Endothelial cell of umbilical vein (primary cell): Measurements from ENCODE around the gene FHOD3. TPM values are rescaled to one million over a fixed set of nuclear protein-coding genes. Genes with fewer than 3 reads are reported as not detected.

ENCODE experiments used
- BruUV-seq: library from RNA; stranded (reverse); fragments of 400-500 nt; replicated peaks from 2 replicates; lab custom pipeline; 2021; lab: Mats Ljungman, UMichigan
- CTCF ChIA-PET: fragments of 300-600, 350-600 bp; sonication (Branson Sonifier 250); formaldehyde crosslinking; loops from one replicate; lab custom pipeline; 2021; ENCODE audit warnings: antibody characterized with exemption, inconsistent platforms; lab: Charles Lee
- POLR2A ChIA-PET: fragments of 300-600, 350-600 bp; sonication (Branson Sonifier 250); formaldehyde crosslinking; loops from one replicate; lab custom pipeline; 2021; ENCODE audit warnings: antibody characterized with exemption, inconsistent platforms; lab: Charles Lee
- DNase-seq: peaks from one replicate; pipeline ENCODE4 v3.0.0-alpha.2; 2011; ENCODE audit warnings: low read depth, low spot score
- FAIRE-seq: peaks from 2 replicates; lab custom pipeline; 2011; peaks lifted over from hg19 to GRCh38; lab: Jason Lieb, UNC
- H2AFZ ChIP-seq: 2 replicates; pipeline ENCODE4 v1.6.0; 2012; ENCODE audit warnings: low read depth, low read length, control low read depth, inconsistent platforms
- H3K27ac ChIP-seq: 2 replicates; pipeline ENCODE4 v1.5.1; 2011; ENCODE audit warnings: low read depth, mild to moderate bottlenecking, control low read depth, low read length, moderate library complexity; ENCODE audit not compliant: insufficient read depth
- H3K27me3 ChIP-seq, 2 experiments: 2 replicates each; pipeline versions ENCODE4 v1.6.0 to v1.6.1; 2011; ENCODE audit warnings: low read length in 2 of 2, mixed read lengths in 1 of 2; ENCODE audit not compliant: control insufficient read depth in 2 of 2, insufficient read depth in 2 of 2
- H3K36me3 ChIP-seq, 2 experiments: 2 replicates in 1 of 2; 3 replicates in 1 of 2; pipeline ENCODE4 v1.5.1; 2011; ENCODE audit warnings: low read length in 2 of 2, mild to moderate bottlenecking in 1 of 2, moderate library complexity in 1 of 2; ENCODE audit not compliant: control insufficient read depth in 2 of 2, insufficient read depth in 2 of 2; ENCODE audit errors: extremely low read depth in 1 of 2
- H3K4me1 ChIP-seq: 3 replicates; pipeline ENCODE4 v1.5.1; 2011; ENCODE audit warnings: mild to moderate bottlenecking, low read length; ENCODE audit not compliant: control insufficient read depth, insufficient read depth; ENCODE audit errors: extremely low read depth
- H3K4me2 ChIP-seq: 2 replicates; pipeline ENCODE4 v1.6.1; 2011; ENCODE audit warnings: low read length, control low read depth, mixed read lengths; ENCODE audit not compliant: insufficient read depth
- H3K4me3 ChIP-seq, 3 experiments: fragments of 200-600 bp in 1 of 3; sonication (generic), shearing (Covaris generic) in 1 of 3; replicated peaks in 1 of 3; 2 replicates each; pipeline ENCODE4 v1.5.1; 2011 to 2016; ENCODE audit warnings: control low read depth in 3 of 3, low read length in 3 of 3, mild to moderate bottlenecking in 2 of 3, inconsistent platforms in 1 of 3, low read depth in 1 of 3, moderate library complexity in 1 of 3; ENCODE audit not compliant: insufficient read depth in 1 of 3
- H3K79me2 ChIP-seq: 2 replicates; pipeline ENCODE4 v1.6.0; 2012; ENCODE audit warnings: low read length, inconsistent platforms; ENCODE audit not compliant: control insufficient read depth, insufficient read depth
- H3K9ac ChIP-seq: replicated peaks from 2 replicates; pipeline ENCODE3; 2011; ENCODE audit warnings: low read length, control low read depth; ENCODE audit not compliant: insufficient read depth; ENCODE audit errors: extremely low read depth
- H3K9me1 ChIP-seq: replicated peaks from 3 replicates; pipeline ENCODE4 v1.6.0; 2011; ENCODE audit warnings: mild to moderate bottlenecking, low read length; ENCODE audit not compliant: control insufficient read depth, insufficient read depth; ENCODE audit errors: extremely low read depth
- H3K9me3 ChIP-seq: replicated peaks from 2 replicates; pipeline ENCODE4 v1.5.1; 2012; ENCODE audit warnings: low read length, inconsistent platforms; ENCODE audit not compliant: control insufficient read depth, insufficient read depth
- H4K20me1 ChIP-seq: replicated peaks from 2 replicates; pipeline ENCODE3; 2011; ENCODE audit warnings: mild to moderate bottlenecking, low read length; ENCODE audit not compliant: control insufficient read depth, insufficient read depth; ENCODE audit errors: extremely low read depth
- EZH2 ChIP-seq: IDR thresholded peaks from 2 replicates; pipeline ENCODE4 v1.6.1; 2012; ENCODE audit warnings: borderline replicate concordance, low read depth, mild to moderate bottlenecking, moderate library complexity, low read length, inconsistent platforms; ENCODE audit not compliant: severe bottlenecking
- FOS ChIP-seq: IDR thresholded peaks from 2 replicates; pipeline ENCODE4 v1.6.1; 2011; ENCODE audit warnings: mild to moderate bottlenecking, low read length, moderate library complexity, borderline replicate concordance; ENCODE audit not compliant: insufficient read depth
- GATA2 ChIP-seq: IDR thresholded peaks from 2 replicates; pipeline ENCODE4 v1.7.0; 2011; ENCODE audit warnings: low read depth, mild to moderate bottlenecking, moderate library complexity, mixed read lengths, low read length; ENCODE audit not compliant: insufficient read length, insufficient read depth
- JUN ChIP-seq: IDR thresholded peaks from 2 replicates; pipeline ENCODE4 v1.6.1; 2011; ENCODE audit warnings: borderline replicate concordance, low read depth; ENCODE audit not compliant: insufficient read length, insufficient read depth
- MAX ChIP-seq: IDR thresholded peaks from 2 replicates; pipeline ENCODE4 v1.6.1; 2011; ENCODE audit not compliant: insufficient read depth, insufficient read length
- MYC ChIP-seq: IDR thresholded peaks from one replicate; pipeline ENCODE4 v1.6.1; 2011; ENCODE audit warnings: mild to moderate bottlenecking, low read depth, low read length
- POLR2A ChIP-seq: IDR thresholded peaks from 2 replicates; pipeline ENCODE4 v1.6.1; 2012; ENCODE audit warnings: low read depth, mild to moderate bottlenecking, control low read depth, low read length
- POLR2AphosphoS5 ChIP-seq: IDR thresholded peaks from 2 replicates; pipeline ENCODE4 v1.6.1; 2012; ENCODE audit warnings: low read depth, mild to moderate bottlenecking, control low read depth, low read length, moderate library complexity; ENCODE audit not compliant: insufficient read depth
- dilution Hi-C: fragments of 300-500 bp; cut with MboI; formaldehyde crosslinking; loops from one replicate; pipeline ENCODE4 v1.15.0; 2019; ENCODE audit warnings: low sequenced_read_pairs; ENCODE audit not compliant: extremely low pct_ligation_motif_present
- intact Hi-C: fragments of 100-400 bp; cut with micrococcal nuclease; formaldehyde crosslinking; loops from one replicate; pipeline ENCODE4 v1.10.0; 2022
- polyA plus RNA-seq, 4 experiments: library from polyadenylated mRNA; depleted of rRNA in 3 of 4; stranded (reverse) in 3 of 4; unstranded in 1 of 4; fragments of >200 nt; gene quantifications; 2 replicates each; pipeline versions ENCODE4 v1.2.1 to v1.2.3, GENCODE V29; 2011 to 2012; ENCODE audit warnings: missing spikeins in 1 of 4
- total RNA-seq: library from RNA; stranded (reverse); gene quantifications from 2 replicates; pipeline ENCODE4 v1.2.3, GENCODE V29; 2021
- TF ChIP-seq, protein P1 (sequence below), 2 donors: IDR thresholded peaks; 1 replicate in 1 of 2; 2 replicates in 1 of 2; pipeline ENCODE4 v1.5.1; 2011; ENCODE audit warnings: low read length in 2 of 2, mild to moderate bottlenecking in 2 of 2, moderate library complexity in 2 of 2, control low read depth in 1 of 2, inconsistent platforms in 1 of 2, low read depth in 1 of 2; ENCODE audit not compliant: insufficient read depth in 1 of 2; ENCODE audit errors: extremely low read depth in 1 of 2

The FHOD3 gene
- total and polyA plus RNA-seq, 2 donors (not counting 3 experiments of a cell fraction or from before 2014, with no cell fraction given), result 0.06 to 1.5 TPM

GRCh38 chr18:36655930-36656329 is 358.4 kb downstream of the FHOD3 start:
- H3K36me3 ChIP-seq, result no peaks in the 10 kb centered on the region
- no peaks in the 10 kb centered on the region for H3K9me1 ChIP-seq
- no peak overlapping the region for H3K4me3 ChIP-seq
- H2AFZ ChIP-seq, result no peak overlapping the region
- no peak for DNase-seq
- H3K9ac ChIP-seq, result no peak overlapping the region
- intact Hi-C loops, result no loop called here
- TF ChIP-seq, protein P1, sequence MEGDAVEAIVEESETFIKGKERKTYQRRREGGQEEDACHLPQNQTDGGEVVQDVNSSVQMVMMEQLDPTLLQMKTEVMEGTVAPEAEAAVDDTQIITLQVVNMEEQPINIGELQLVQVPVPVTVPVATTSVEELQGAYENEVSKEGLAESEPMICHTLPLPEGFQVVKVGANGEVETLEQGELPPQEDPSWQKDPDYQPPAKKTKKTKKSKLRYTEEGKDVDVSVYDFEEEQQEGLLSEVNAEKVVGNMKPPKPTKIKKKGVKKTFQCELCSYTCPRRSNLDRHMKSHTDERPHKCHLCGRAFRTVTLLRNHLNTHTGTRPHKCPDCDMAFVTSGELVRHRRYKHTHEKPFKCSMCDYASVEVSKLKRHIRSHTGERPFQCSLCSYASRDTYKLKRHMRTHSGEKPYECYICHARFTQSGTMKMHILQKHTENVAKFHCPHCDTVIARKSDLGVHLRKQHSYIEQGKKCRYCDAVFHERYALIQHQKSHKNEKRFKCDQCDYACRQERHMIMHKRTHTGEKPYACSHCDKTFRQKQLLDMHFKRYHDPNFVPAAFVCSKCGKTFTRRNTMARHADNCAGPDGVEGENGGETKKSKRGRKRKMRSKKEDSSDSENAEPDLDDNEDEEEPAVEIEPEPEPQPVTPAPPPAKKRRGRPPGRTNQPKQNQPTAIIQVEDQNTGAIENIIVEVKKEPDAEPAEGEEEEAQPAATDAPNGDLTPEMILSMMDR (IDR thresholded peaks at IDR 0.05; ENCODE audit: extremely low read depth in 1 of 2, insufficient read depth in 1 of 2, low read depth in 1 of 2, low read length in 2 of 2), result no peak
- TF ChIP-seq MAX (no peak), GATA2 (no peak), MYC (no peak), FOS (no peak), JUN (no peak), POLR2AphosphoS5 (no peak), POLR2A (no peak), EZH2 (no peak)
- no peaks in the 10 kb centered on the region for H3K27me3 ChIP-seq
- BruUV-seq, result no TSS peak
- no peaks in the 10 kb centered on the region for H4K20me1 ChIP-seq
- no peaks in the 10 kb centered on the region for H3K79me2 ChIP-seq
- H3K4me1 ChIP-seq, result no peaks in the 10 kb centered on the region
- no peak for FAIRE-seq
- dilution Hi-C loops, result no loop called here
- no peak overlapping the region for H3K4me2 ChIP-seq
- ChIA-PET POLR2A (no interaction called here), CTCF (no interaction called here)
- H3K9me3 ChIP-seq, result no peaks in the 10 kb centered on the region
- H3K27ac ChIP-seq, result no peak overlapping the region
